GM21360 (cell line): ENCODE data around the gene PLEKHF1.
A peak's percentile ranks its signal among the peaks of the same experiment; 100 is the strongest.
"Not testable (repeated sequence)": the region's sequence is repeated elsewhere in the genome, so short reads cannot be mapped to it uniquely, and the experiment has no call there.

Experiments
- ATAC-seq: cut with Tn5 transposase; IDR thresholded peaks from one replicate; pipeline ENCODE4 v1.9.1; 2021; ENCODE audit warnings: mild to moderate bottlenecking, moderate library complexity; ENCODE audit not compliant: unreplicated experiment

The PLEKHF1 gene

GRCh38 chr19:29697523-29698261 lies 32.4 kb downstream of the PLEKHF1 start:
- ATAC-seq = no peak

- no peak for ATAC-seq
Measured at GRCh38 chr19:29699861-29700260, 34.6 kb downstream of the PLEKHF1 start.

GRCh38 chr19:29700498-29700897 lies 35.2 kb downstream of the PLEKHF1 start:
- no peak for ATAC-seq

GRCh38 chr19:29702161-29702962 lies 37.1 kb downstream of the PLEKHF1 start:
- no peak for ATAC-seq

- no peak for ATAC-seq
Measured at GRCh38 chr19:29702963-29703320, 37.7 kb downstream of the PLEKHF1 start.

GRCh38 chr19:29704562-29705558 lies 39.6 kb downstream of the PLEKHF1 start:
- no peak for ATAC-seq

GRCh38 chr19:29705706-29706105 lies 40.4 kb downstream of the PLEKHF1 start:
- ATAC-seq = no peak

GRCh38 chr19:29706635-29707034 lies 41.4 kb downstream of the PLEKHF1 start:
- no peak for ATAC-seq

GRCh38 chr19:29708554-29709439 lies 43.5 kb downstream of the PLEKHF1 start:
- ATAC-seq = no peak

GRCh38 chr19:29709440-29709798 lies 44.2 kb downstream of the PLEKHF1 start:
- ATAC-seq = not testable (repeated sequence)

- ATAC-seq = no peak
Measured at GRCh38 chr19:29711584-29712132, 46.4 kb downstream of the PLEKHF1 start.

GRCh38 chr19:29712744-29713516 lies 47.7 kb downstream of the PLEKHF1 start:
- ATAC-seq = no peak

- ATAC-seq = peak; percentile 23
Measured at GRCh38 chr19:29714371-29714952, 49.2 kb downstream of the PLEKHF1 start.

- peak; percentile 62 for ATAC-seq
Measured at GRCh38 chr19:29714953-29715700, 49.9 kb downstream of the PLEKHF1 start, which contains the start of gene C19orf12. C19orf12 (minus strand) TSS chr19:29715261; CDS start chr19:29708413, 6,848 bp downstream.

GRCh38 chr19:29715701-29716581 lies 50.7 kb downstream of the PLEKHF1 start:
- ATAC-seq = peak; percentile 21

- ATAC-seq = no peak
Measured at GRCh38 chr19:29717051-29717450, 51.8 kb downstream of the PLEKHF1 start.

GRCh38 chr19:29724102-29724641 lies 58.9 kb downstream of the PLEKHF1 start:
- ATAC-seq = no peak
